ENCODE data around the gene PCDH12.

PCDH12 gene

DNA sequence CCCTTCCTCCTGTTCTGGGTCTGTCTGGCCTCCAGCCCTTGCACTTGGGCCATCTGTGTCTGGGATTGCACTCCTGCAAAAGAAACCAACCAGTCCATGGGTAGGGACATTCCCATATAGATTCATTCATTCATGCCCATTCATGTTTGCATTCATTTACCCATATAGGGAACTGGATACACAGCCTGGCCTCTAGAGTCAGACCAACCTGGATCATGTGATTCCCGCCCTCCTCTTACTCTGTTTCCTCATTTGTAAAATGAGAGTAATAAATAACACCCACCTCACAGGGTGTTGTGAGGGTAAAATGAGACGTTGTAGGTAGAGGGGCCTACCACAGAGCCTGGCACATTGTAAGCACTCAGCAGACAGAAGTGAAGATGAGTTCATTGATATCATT lies 8.5 kb downstream of the PCDH12 start:
- Histone ChIP-seq H3K4me3 (ENCODE audit: low read depth, low read length) (no peak overlapping the region), H3K9me3 (ENCODE audit: severe bottlenecking) (no peaks in the 10 kb centered on the region), H3K27me3 (ENCODE audit: insufficient read depth, low read depth, severe bottlenecking) (no peaks in the 10 kb centered on the region), H3K27ac (no peak overlapping the region), H3K36me3 (no peaks in the 10 kb centered on the region)
- TF ChIP-seq, protein P1, sequence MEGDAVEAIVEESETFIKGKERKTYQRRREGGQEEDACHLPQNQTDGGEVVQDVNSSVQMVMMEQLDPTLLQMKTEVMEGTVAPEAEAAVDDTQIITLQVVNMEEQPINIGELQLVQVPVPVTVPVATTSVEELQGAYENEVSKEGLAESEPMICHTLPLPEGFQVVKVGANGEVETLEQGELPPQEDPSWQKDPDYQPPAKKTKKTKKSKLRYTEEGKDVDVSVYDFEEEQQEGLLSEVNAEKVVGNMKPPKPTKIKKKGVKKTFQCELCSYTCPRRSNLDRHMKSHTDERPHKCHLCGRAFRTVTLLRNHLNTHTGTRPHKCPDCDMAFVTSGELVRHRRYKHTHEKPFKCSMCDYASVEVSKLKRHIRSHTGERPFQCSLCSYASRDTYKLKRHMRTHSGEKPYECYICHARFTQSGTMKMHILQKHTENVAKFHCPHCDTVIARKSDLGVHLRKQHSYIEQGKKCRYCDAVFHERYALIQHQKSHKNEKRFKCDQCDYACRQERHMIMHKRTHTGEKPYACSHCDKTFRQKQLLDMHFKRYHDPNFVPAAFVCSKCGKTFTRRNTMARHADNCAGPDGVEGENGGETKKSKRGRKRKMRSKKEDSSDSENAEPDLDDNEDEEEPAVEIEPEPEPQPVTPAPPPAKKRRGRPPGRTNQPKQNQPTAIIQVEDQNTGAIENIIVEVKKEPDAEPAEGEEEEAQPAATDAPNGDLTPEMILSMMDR (IDR thresholded peaks at IDR 0.05; ENCODE audit: low read depth, low read length) = no peak
- DNase-seq = no peak

DNA sequence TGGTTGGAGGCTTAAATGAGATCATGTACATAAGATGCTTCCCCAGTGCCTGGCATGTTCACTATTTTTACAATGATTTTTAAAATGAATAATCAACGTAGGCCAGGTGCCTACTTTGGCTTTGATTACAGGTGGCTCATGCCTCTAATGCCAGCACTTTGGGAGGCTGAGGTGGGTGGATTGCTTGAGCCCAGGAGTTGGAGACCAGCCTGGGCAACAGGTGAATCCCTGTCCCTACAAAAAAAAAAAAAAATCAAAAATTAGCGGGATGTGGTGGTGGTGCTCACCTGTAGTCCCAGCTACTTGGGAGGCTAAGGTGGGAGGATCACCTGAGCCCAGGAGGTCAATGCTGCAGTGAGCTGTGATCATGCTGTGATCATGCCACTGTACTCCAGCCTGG lies 9.2 kb downstream of the PCDH12 start:
- no peak for DNase-seq
- Histone ChIP-seq H3K4me3 (ENCODE audit: low read depth, low read length) (no peak overlapping the region), H3K9me3 (ENCODE audit: severe bottlenecking) (no peaks in the 10 kb centered on the region), H3K27me3 (ENCODE audit: insufficient read depth, low read depth, severe bottlenecking) (no peaks in the 10 kb centered on the region), H3K36me3 (no peaks in the 10 kb centered on the region), H3K27ac (no peak overlapping the region)
- TF ChIP-seq, protein P1 (IDR thresholded peaks at IDR 0.05; ENCODE audit: low read depth, low read length) = no peak

DNA sequence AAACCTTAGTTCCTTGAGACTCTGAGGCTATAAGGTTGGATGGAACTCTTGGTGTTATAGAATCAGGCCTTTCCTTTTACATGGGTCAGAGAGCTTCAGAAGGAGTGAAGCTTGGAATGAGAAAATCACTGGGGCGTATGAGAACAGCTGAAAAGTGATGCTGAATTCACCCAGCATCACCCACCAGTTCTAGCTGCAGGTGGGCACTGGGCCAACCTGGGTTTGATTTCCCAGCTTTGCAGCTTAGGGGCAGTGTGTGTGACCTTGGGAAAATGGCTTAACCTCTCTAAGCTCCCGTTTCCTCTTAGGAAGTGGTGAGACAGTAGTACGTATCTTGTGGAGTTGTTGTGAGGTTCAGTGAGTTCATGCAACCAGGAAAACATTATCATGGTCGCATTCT lies 10.7 kb downstream of the PCDH12 start:
- no peak overlapping the region for H3K27ac ChIP-seq
- no peak overlapping the region for H3K4me3 ChIP-seq (ENCODE audit: low read depth, low read length)
- DNase-seq = no peak
- no peaks in the 10 kb centered on the region for H3K36me3 ChIP-seq
- H3K9me3 ChIP-seq (ENCODE audit: severe bottlenecking) = no peaks in the 10 kb centered on the region
- TF ChIP-seq, protein P1 (IDR thresholded peaks at IDR 0.05; ENCODE audit: low read depth, low read length) = no peak
- no peaks in the 10 kb centered on the region for H3K27me3 ChIP-seq (ENCODE audit: insufficient read depth, low read depth, severe bottlenecking)

DNA sequence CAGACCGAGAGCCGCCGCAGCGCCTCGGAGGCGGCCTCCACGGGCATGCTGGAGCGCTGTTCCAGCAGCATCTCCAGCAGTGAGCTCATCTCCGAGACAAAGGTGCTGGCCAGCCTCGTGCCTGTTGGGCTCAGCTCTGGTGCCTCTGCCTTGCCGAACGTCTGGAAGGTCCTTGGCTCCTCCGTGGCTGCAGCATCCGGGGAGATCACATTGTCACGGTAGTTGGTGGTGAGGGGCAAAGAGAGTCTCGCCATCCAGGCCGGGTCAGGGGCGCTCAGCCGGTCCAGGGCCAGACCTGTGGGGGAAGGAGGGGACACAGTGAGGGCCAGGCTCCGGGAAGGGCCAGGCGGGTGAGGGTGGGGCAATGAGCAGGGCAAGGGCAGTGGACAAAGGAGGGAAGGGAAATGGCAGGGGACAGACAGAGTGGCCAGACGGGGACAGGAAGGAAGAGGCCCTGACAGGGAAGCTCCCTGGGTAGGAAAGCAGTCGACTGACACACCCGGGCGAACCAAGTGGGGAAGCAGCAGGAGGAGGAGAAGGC lies 12.4 kb downstream of the PCDH12 start:
- no peak overlapping the region; the same call in 1 of the 2 replicates for H3K27ac ChIP-seq
- H3K36me3 ChIP-seq = no peaks in the 10 kb centered on the region
- H3K27me3 ChIP-seq (ENCODE audit: insufficient read depth, low read depth, severe bottlenecking) = no peaks in the 10 kb centered on the region
- no peak for DNase-seq
- no peak overlapping the region for H3K4me3 ChIP-seq (ENCODE audit: low read depth, low read length)
- no peaks in the 10 kb centered on the region for H3K9me3 ChIP-seq (ENCODE audit: severe bottlenecking)
- TF ChIP-seq, protein P1 (IDR thresholded peaks at IDR 0.05; ENCODE audit: low read depth, low read length) = no peak

DNA sequence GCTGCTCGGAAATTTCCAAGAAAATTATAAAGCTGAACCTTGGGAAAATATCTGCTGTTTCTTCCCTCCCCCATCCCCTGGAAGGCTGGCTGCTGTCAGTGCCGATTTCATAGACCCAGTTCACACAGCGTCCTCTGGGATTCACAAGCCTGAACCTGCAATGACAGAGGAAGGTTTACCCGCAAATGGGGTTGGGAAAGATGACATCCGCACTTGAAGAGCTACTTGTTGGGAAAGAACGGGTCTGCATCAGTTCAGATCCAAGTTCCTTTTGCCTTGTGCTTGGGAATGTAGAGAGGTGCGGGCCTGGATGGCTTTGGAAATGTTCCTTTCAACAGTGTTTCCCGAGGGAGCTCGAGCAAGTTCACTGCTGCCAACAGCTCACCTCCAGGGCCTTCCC lies 13.9 kb downstream of the PCDH12 start:
- TF ChIP-seq, protein P1 (IDR thresholded peaks at IDR 0.05; ENCODE audit: low read depth, low read length) = no peak
- Histone ChIP-seq H3K27me3 (ENCODE audit: insufficient read depth, low read depth, severe bottlenecking) (no peaks in the 10 kb centered on the region), H3K9me3 (ENCODE audit: severe bottlenecking) (no peaks in the 10 kb centered on the region), H3K27ac (no peak overlapping the region), H3K36me3 (peaks cover 5% of the 10 kb centered on the region; the same call in 1 of the 2 replicates), H3K4me3 (ENCODE audit: low read depth, low read length) (no peak overlapping the region)
- no peak for DNase-seq

DNA sequence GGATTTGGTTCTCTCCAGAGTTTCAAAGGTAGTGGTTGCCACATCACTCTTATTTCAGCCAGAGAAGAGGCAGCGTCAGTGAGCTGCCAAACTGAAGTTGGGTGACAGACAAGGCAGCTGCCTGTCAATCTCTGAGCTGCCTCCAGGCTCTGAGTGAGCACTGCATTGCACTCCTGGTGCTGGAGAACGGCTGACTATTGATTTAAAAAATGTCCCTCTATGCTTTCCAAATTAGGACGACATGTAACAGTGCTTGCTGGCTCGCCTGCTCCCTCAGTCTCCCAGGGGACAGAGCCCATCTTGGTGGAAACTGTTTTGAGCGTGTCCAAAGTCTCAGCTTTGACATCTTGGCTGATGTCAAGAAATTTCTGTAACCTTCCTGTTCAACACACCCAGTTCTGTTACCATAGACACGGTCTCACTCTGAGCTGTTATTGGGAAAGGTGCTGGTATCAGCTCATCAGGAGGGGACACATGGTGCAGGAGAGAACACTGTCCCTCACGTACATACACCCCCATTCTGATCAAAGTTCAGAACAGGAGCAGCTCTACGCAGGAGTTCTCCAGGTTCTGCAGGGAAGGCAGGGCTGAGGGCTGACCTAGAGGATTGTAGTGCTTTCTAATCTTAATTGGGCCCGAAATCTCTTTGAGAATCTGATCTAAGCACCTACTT lies 15.7 kb downstream of the PCDH12 start:
- Histone ChIP-seq H3K9me3 (ENCODE audit: severe bottlenecking) (no peaks in the 10 kb centered on the region), H3K36me3 (peaks cover 16% of the 10 kb centered on the region), H3K4me3 (ENCODE audit: low read depth, low read length) (no peak overlapping the region), H3K27me3 (ENCODE audit: insufficient read depth, low read depth, severe bottlenecking) (no peaks in the 10 kb centered on the region), H3K27ac (no peak overlapping the region)
- no peak for DNase-seq
- TF ChIP-seq, protein P1 (IDR thresholded peaks at IDR 0.05; ENCODE audit: low read depth, low read length) = no peak
